Suprapubic skin (tissue), 4 donors: ENCODE data around the gene ERG. TPM values are rescaled to one million over a fixed set of nuclear protein-coding genes. Genes with fewer than 3 reads are reported as not detected.

Source experiments
- DNase-seq, 2 donors: peaks; one replicate each; pipeline ENCODE4 v3.0.0-alpha.2; 2019; ENCODE audit warnings: low spot score in 2 of 2
- H3K27ac ChIP-seq: fragments of 200-600 bp; sonication (generic); one replicate; pipeline ENCODE4 v1.5.1; 2019
- H3K27me3 ChIP-seq: fragments of 200-600 bp; sonication (generic); one replicate; pipeline ENCODE4 v1.5.1; 2019
- H3K36me3 ChIP-seq: fragments of 200-600 bp; sonication (generic); one replicate; pipeline ENCODE4 v1.5.1; 2019
- H3K4me1 ChIP-seq: fragments of 200-600 bp; sonication (generic); one replicate; pipeline ENCODE4 v1.5.1; 2019
- H3K4me3 ChIP-seq: fragments of 200-600 bp; sonication (generic); one replicate; pipeline ENCODE4 v1.5.1; 2019; ENCODE audit warnings: mild to moderate bottlenecking
- H3K9me3 ChIP-seq: fragments of 200-600 bp; sonication (generic); one replicate; pipeline ENCODE4 v1.5.1; 2019
- CTCF ChIP-seq, 2 donors: fragments of 200-600 bp in 1 of 2; fragments of 450-650 bp in 1 of 2; sonication (generic) in 1 of 2; IDR thresholded peaks; one replicate each; pipeline ENCODE4 v1.5.1; 2016 to 2019; ENCODE audit warnings: antibody characterized with exemption in 2 of 2, mild to moderate bottlenecking in 1 of 2, moderate library complexity in 1 of 2
- EP300 ChIP-seq: sonication (generic); formaldehyde crosslinking; IDR thresholded peaks from one replicate; pipeline ENCODE4 v1.6.1; 2017; ENCODE audit warnings: antibody characterized with exemption
- POLR2A ChIP-seq, 2 donors: fragments of 450-650 bp; IDR thresholded peaks; one replicate each; pipeline ENCODE4 v1.6.1; 2017; ENCODE audit warnings: antibody characterized with exemption in 2 of 2, mild to moderate bottlenecking in 2 of 2, moderate library complexity in 2 of 2
- POLR2AphosphoS5 ChIP-seq, 3 donors: sonication (generic); formaldehyde crosslinking; IDR thresholded peaks; one replicate each; pipeline ENCODE4 v1.6.1; 2017; ENCODE audit warnings: antibody characterized with exemption in 3 of 3
- WGBS: methylation state at CpG from one replicate; pipeline ENCODE4 v1.1.5; 2018; 5-methylcytosine and 5-hydroxymethylcytosine counted together
- total RNA-seq, 4 donors: library from RNA; depleted of rRNA; stranded (reverse); fragments of >200 nt; gene quantifications; one replicate each; pipeline ENCODE4 v1.1.0, GENCODE V29; 2016

The ERG gene
- total RNA-seq, 4 donors from 2014 or later: 3.3 to 10.1 (median 6.3) TPM

- DNase-seq: no peak
- no peaks in the 10 kb centered on the region for H3K9me3 ChIP-seq
- no peaks in the 10 kb centered on the region for H3K4me1 ChIP-seq
- 94% methylated on average over 1 of the region's 1 CpG for WGBS
- H3K36me3 ChIP-seq: no peaks in the 10 kb centered on the region
- H3K27me3 ChIP-seq: peaks cover 7% of the 10 kb centered on the region
- no peak overlapping the region for H3K27ac ChIP-seq
- H3K4me3 ChIP-seq: no peak overlapping the region
- TF ChIP-seq EP300: no peak
- no peak for TF ChIP-seq POLR2AphosphoS5 (IDR thresholded peaks at IDR 0.05)
- TF ChIP-seq POLR2A (IDR thresholded peaks at IDR 0.05): no peak
- no peak for TF ChIP-seq CTCF (IDR thresholded peaks at IDR 0.05)
These were observed 110.1 kb downstream of the ERG start for GRCh38 chr21:38388203-38388602.

GRCh38 chr21:38386967-38387366 is 111.3 kb downstream of the ERG start:
- Histone ChIP-seq H3K36me3 (no peaks in the 10 kb centered on the region), H3K9me3 (no peaks in the 10 kb centered on the region), H3K4me1 (no peaks in the 10 kb centered on the region), H3K4me3 (no peak overlapping the region), H3K27ac (no peak overlapping the region), H3K27me3 (peaks cover 7% of the 10 kb centered on the region)
- WGBS: 54% methylated on average over 4 of the region's 4 CpGs
- no peak for DNase-seq
- TF ChIP-seq POLR2AphosphoS5 (IDR thresholded peaks at IDR 0.05) (no peak), CTCF (IDR thresholded peaks at IDR 0.05) (no peak), POLR2A (IDR thresholded peaks at IDR 0.05) (no peak), EP300 (no peak)

- Histone ChIP-seq H3K27me3 (peaks cover 7% of the 10 kb centered on the region), H3K4me3 (no peak overlapping the region), H3K27ac (no peak overlapping the region), H3K9me3 (no peaks in the 10 kb centered on the region), H3K4me1 (no peaks in the 10 kb centered on the region), H3K36me3 (no peaks in the 10 kb centered on the region)
- TF ChIP-seq POLR2AphosphoS5 (IDR thresholded peaks at IDR 0.05) (no peak), POLR2A (IDR thresholded peaks at IDR 0.05) (no peak), CTCF (IDR thresholded peaks at IDR 0.05) (no peak), EP300 (no peak)
- WGBS: 88% methylated on average over 7 of the region's 7 CpGs
- no peak for DNase-seq
These were observed 112.7 kb downstream of the ERG start for GRCh38 chr21:38385427-38386175.

GRCh38 chr21:38384675-38385426 is 113.4 kb downstream of the ERG start:
- H3K27me3 ChIP-seq: peaks cover 7% of the 10 kb centered on the region
- TF ChIP-seq POLR2A (IDR thresholded peaks at IDR 0.05) (no peak), CTCF (IDR thresholded peaks at IDR 0.05) (no peak), EP300 (no peak), POLR2AphosphoS5 (IDR thresholded peaks at IDR 0.05) (no peak)
- no peaks in the 10 kb centered on the region for H3K4me1 ChIP-seq
- no peak overlapping the region for H3K4me3 ChIP-seq
- no peak overlapping the region for H3K27ac ChIP-seq
- no peak for DNase-seq
- H3K36me3 ChIP-seq: no peaks in the 10 kb centered on the region
- 65% methylated on average over 8 of the region's 8 CpGs for whole genome bisulfite sequencing
- H3K9me3 ChIP-seq: no peaks in the 10 kb centered on the region

GRCh38 chr21:38384238-38384560 is 114.1 kb downstream of the ERG start:
- Histone ChIP-seq H3K4me3 (no peak overlapping the region), H3K27me3 (peaks cover 7% of the 10 kb centered on the region), H3K4me1 (no peaks in the 10 kb centered on the region), H3K36me3 (no peaks in the 10 kb centered on the region), H3K9me3 (no peaks in the 10 kb centered on the region), H3K27ac (no peak overlapping the region)
- DNase-seq: no peak
- TF ChIP-seq POLR2A (IDR thresholded peaks at IDR 0.05) (no peak), CTCF (IDR thresholded peaks at IDR 0.05) (no peak), POLR2AphosphoS5 (IDR thresholded peaks at IDR 0.05) (no peak)
- 60% methylated on average over 8 of the region's 8 CpGs for WGBS
